Occipital lobe (tissue), 2 donors: ENCODE results near the gene FA2H. TPM values are rescaled to one million over a fixed set of nuclear protein-coding genes. Genes with fewer than 3 reads are reported as not detected.
"Not testable (repeated sequence)": the region's sequence is repeated elsewhere in the genome, so short reads cannot be mapped to it uniquely, and the experiment has no call there.

Experiments used
- DNase-seq: peaks from one replicate; lab custom pipeline; 2025; lab: John Stamatoyannopoulos, UW
- total RNA-seq: library from RNA; depleted of rRNA; stranded (reverse); fragments of >200 nt; gene quantifications from one replicate; pipeline ENCODE4 v1.2.3, GENCODE V29; 2014

Gene FA2H
- total RNA-seq, 1 donor from 2014 or later: 0.16 TPM

DNA sequence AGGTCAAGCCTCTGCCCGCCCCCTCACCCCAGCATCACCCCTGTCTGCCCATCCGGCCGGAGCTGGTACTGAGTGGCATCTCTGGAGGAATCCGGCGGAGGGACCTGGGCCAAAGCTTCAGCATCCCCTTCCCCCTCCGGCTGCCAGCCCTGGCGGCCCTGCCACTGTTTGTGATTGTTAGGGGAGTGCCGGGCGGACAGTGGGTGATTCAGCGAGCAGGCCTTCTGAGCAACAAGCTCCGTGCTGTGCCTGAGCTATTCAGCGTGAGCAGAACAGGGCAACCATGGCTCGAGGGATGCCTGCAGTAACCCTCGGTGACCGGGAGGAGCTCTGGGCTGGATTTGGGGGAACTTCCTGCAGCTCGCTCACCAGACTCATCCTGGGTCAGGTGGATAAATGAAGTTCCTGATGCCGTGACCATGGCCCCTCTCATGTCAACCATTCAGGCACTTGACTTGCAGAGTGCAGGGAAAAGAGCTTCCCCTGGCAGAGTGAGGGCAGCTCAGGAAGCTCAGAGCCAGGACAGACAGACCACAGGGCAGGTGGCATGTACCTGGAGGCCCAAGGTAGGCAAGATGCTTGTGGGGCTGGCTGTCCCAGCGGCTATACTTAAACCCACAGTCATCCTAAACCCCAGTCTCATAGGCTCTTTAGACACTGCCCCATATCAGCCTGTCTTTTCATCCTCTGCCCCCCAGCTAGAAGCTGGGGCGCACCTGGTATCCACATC is 49.6 kb downstream of the FA2H start:
- DNase-seq: peak; percentile 88

GRCh38 chr16:74723256-74723655 is 51.4 kb downstream of the FA2H start:
- no peak for DNase-seq

DNA sequence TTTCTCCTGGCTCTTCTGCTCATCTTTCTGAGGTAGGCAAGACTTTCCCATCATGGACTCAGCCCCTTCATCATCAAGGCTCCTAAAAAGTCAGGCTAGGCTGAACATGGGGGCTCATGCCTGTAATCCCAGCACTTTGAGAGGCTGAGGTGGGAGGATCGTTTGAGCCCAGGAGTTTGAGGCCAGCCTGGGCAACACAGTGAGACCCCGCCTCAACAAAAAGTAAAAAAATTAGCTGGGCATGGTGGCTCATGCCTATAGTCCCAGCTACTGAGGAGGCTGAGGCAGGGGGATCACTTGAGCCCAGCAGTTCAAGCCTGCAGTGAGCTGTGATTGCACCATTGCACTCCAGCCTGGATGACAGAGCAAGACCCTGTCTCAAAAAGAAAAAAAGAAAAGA is 52.5 kb downstream of the FA2H start:
- not testable (repeated sequence) for DNase-seq

DNA sequence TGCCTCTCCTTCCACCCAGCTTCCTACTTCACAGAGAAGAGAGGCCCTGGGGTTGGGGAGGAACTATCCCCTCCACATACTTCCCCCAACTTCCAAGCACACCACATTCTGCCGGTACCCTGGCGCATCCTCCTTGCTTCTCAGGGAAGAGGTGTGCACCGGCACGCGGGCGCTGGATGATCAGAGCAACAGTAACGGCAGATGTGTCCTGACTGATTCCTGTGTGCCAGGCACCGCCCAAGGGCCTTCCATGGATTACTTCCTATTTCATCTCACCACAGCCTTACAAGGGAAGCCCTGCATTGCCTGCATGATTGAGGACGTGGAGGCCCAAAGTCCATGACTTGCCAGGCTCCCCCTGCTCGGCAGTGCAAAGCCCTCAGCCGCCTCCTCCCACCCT is 52.9 kb downstream of the FA2H start:
- no peak for DNase-seq

GRCh38 chr16:74720579-74720978 is 54.0 kb downstream of the FA2H start:
- DNase-seq: no peak

DNA sequence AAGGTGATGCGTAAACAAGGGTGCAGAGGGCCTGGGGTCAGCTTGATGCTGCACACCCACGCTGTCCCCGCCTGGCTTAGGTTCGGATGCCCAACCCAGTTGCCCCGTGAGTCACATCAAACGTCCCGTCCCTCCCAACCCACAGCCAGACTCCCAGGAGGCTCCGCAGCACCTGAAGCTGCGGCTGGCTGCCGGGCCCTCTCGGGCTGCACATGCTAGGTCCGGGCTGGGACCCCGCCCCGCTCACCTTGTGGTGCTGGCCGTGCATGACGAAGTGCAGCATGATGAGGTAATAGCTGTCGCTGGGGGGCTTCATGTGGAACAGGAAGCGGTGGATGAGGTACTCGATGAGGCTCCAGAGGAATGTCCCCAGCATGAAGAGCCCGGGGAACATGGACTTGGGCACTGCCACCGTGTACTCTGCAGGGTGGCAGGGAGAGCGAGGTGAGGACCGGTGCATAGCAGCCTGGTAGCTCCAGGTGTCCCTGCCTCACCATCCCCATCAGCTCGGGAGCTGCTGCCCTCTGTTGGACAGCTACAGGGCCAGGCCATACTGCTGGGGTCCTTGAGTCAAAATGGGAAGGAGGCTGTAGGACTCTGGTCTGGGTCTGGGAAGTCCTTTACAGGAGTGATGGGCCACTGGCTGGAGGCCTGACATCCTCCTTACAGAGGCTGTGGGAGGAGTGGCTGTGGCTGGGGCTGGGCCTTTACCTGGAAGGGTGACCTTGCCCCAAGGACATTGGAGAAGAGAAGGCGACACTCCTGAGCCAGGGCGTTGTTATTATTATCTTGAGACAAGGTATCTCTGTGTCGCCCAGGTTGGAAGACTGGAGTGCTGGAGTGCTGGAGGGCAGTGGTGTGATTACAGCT is 55.6 kb downstream of the FA2H start:
- no peak for DNase-seq

GRCh38 chr16:74718140-74718539 is 56.5 kb downstream of the FA2H start:
- no peak for DNase-seq

- no peak for DNase-seq
These were observed 57.3 kb downstream of the FA2H start for GRCh38 chr16:74717367-74717766.

DNA sequence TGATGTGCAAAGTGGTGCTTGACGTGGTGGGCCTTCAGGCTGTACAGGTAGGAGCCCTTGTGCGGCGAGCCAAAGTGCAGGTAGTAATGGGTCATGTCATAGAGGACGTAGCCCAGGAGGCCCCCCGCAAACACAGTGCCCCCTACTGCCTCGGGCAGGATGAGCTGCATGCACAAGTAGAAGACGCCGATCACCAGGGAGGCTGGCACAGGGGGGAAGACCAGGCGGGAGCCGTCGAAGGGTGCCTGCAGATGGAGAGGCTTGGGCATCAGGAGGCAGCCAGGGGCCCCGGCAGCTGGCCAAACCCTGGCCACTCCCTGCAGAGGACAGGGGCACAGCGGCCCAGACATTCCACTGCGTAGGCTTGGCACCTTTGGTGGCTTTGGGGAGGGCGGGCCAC is 58.3 kb downstream of the FA2H start:
- DNase-seq: no peak

GRCh38 chr16:74713876-74714275 is 60.7 kb downstream of the FA2H start:
- DNase-seq: no peak

- no peak for DNase-seq
These were observed 61.3 kb downstream of the FA2H start for GRCh38 chr16:74713325-74713724.

- no peak for DNase-seq
These were observed 62.7 kb downstream of the FA2H start for GRCh38 chr16:74711938-74712337.

- no peak for DNase-seq
These were observed 64.2 kb downstream of the FA2H start for GRCh38 chr16:74710401-74710800.

DNA sequence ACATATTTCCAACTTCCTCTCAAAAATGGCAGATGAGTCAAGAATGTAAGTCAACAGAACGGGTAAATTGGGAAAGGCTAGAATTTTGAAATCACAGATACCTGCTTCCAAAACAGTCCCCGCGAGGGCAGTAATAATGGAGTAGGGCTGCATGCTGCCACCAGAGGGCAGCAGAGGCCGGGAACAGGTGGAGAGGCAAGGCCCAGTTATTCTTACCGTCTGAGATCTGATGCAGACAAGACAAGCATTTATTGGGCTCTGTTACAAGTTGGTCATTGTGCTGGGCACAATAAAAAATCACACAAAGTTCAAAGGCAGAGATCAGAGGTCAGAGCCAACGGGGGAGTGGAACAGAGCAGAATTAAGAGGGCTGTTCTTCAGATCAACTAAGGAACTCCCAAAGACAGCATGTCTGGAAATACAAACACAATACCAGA is 65.2 kb downstream of the FA2H start:
- peak; percentile 83 for DNase-seq

GRCh38 chr16:74700438-74701225 is 74.0 kb downstream of the FA2H start, which contains the start of gene MLKL:
Gene MLKL (minus strand): TSS chr16:74700862. CDS start chr16:74695757, 5,105 bp downstream.
- DNase-seq: no peak

GRCh38 chr16:74700116-74700437 is 74.5 kb downstream of the FA2H start:
- no peak for DNase-seq

DNA sequence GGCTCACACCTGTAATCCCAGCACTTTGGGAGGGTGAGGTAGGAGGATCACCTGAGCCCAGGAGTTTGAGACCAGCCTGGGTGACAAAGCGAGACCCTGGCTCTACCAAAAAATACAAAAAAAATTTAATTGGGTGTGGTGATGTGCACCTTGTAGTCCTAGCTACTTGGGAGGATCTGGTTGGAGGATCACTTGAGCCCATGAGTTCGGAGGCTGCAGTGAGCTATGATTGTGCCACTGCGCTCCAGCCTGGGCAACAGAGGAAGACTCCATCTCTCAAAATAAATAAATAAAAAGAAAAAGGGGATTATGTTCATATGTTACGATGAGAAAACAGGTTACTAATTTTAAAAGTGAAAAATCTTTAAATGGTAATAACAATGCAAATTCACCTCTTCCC is 75.0 kb downstream of the FA2H start:
- no peak for DNase-seq

- DNase-seq: no peak
These were observed 76.4 kb downstream of the FA2H start for GRCh38 chr16:74698222-74698621.

DNA sequence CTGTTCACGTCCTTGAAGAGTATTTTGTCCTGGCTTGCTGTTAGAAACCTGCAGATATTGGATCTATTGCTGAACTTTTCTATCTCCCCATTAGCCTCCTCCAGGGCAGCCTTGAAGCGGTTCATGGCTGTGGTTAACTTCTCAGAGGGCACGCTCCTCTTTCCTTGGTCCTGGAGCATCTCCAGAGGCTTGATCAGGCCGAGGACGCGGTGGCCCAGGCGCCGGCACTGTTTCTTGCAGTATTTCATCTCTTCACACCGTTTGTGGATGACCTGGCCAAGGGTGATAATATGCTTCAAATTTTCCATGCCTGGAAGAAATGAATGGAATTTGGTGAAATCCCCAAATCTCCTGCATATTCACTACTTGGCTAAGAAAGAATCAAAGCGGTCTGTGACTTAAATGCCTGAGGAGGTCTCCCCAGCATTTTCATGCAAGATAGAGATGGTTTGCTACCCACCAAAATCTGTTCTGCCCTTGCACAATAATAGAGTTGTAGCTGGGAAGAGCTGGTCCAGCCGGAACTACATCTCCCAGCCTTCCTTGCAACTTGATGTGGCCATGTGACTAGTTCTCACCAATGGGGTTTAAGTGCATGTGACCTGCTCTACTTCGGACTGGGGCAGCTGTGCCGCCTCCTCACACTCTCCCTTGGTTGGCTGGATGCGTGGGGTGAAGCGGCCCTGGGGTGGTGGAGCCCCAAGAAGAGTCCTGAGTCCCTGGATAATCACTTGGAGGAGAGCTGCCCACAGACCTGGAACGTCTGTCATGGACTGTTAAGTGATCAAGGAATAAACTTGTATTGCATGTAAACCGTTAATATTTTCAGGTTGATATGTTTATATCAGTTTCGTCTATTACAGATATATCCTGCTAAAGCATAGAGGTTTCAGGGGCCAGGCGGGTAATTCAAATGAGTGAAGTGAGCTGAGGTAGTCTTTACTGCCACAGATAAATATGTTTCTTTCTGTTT is 78.9 kb downstream of the FA2H start:
- DNase-seq: peak; percentile 72

DNA sequence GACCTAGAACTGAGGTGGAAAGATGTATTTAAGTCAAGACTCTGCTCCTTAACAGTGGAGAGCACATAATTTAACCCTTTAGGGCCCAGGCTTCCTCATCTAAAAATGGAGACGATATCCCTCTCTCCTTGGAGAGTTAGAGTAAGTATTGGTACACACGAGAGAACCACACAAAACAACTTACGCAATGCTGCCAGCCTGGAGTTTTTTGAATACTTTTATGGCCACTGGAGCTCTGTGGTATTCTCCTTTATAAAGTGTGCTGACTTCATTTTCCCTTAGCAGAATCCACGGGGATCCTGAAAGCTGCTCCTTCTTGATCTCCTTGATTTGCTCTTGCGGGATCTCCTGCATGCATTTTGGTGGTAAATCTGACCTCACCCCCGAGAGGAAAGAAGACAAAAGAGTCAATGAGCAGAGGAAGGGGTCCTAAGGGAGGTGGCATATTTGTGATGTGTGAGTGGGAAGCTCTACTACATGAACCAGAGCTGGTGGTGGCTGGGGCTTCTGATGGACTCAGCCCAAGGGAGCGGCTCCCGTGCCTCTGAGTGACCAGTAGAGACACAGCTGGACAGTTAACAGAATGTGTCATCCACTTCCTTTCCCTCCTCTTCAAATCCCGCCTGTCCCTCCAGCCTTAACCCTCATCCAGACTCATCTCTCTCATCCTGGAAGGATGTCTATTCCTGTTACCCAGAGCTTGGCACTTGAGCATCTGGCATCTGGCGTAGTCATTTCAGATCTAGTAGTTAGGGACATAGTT is 83.3 kb downstream of the FA2H start:
- DNase-seq: no peak
